ENCODE data around the gene ENTPD7. TPM values are rescaled to one million over a fixed set of nuclear protein-coding genes. Genes with fewer than 3 reads are reported as not detected.

Gene ENTPD7
- total and polyA plus RNA-seq, 9 of the 15 experiments (the other 6 are each of a cell fraction or from before 2014, with no cell fraction given): 1.4 to 13.9 (median 8.5) TPM

GRCh38 chr10:99732033-99732842 is 72.9 kb downstream of the ENTPD7 start, which contains the start of the genes COX15 and CUTC (continued):
- no peak for TF ChIP-seq BCOR (IDR thresholded peaks at IDR 0.05)
- no peak for TF ChIP-seq SMAD2 (IDR thresholded peaks at IDR 0.05; ENCODE audit: low read depth, low read length)
- TF ChIP-seq CUX1 (CRISPR knock-in tag; IDR thresholded peaks at IDR 0.05): no peak
- no peak for TF ChIP-seq ZFP30 (CRISPR knock-in tag; IDR thresholded peaks at IDR 0.05; ENCODE audit: borderline replicate concordance)
- no peak; the same call in 1 of the 2 replicates for TF ChIP-seq MBD2 (IDR thresholded peaks at IDR 0.05; ENCODE audit: borderline replicate concordance, low read depth)
- TF ChIP-seq HINFP (tag; conservative IDR thresholded peaks at IDR 0.05; ENCODE audit: low read depth): no peak
- no peak for TF ChIP-seq ZC3H4 (CRISPR knock-in tag; IDR thresholded peaks at IDR 0.05; ENCODE audit: borderline replicate concordance)
- no peak for TF ChIP-seq DNMT1 (IDR thresholded peaks at IDR 0.05)
